GM21619 (cell line): ENCODE data around the gene EXOC2.
A peak's percentile ranks its signal among the peaks of the same experiment; 100 is the strongest.

Experiments used
- ATAC-seq: cut with Tn5 transposase; IDR thresholded peaks from one replicate; pipeline ENCODE4 v1.9.1; 2021; ENCODE audit not compliant: unreplicated experiment

Gene EXOC2

DNA sequence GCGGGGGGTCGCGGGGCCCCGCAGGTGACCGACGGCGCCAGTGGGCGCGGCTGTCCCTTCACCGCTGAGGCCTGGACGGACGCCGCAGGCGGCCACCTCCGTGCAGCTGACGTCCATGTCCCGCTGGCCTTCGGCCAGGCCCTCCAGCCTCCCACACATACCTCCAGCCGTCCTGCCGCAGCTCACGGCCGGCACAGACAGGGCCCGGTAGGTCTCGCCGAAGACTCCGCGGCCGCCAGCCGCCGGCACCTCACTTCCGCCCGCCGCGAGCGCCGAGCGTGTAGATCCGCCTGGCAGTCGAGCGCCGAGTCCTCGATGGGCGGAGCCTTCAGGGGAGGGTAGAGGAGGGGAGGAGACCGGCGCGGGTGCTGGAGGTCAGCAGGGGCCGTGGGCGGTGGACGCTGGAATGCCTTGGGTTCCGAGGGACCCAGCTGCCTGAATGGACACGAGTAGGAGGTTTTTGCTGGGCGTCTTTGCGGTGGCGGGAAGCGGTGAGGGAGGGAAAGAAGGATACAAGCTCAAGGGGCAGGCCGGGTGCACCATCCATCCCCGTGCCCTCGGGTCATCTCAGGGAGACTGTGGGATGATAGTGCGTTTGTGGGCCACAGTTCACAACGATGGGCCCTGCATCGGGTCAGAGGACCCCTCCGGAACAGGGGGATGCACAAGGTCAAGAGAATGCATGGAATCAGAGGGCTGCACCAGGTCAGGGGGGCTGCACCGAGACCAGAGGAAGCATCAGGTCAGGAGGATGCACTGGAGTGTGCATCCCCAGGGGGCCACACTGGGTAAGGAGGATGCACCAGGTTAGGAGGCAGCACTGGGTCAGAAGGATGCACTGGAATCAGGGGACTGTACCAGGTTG lies at the start of gene EXOC2:
Gene EXOC2, minus strand, starts transcription at position 282 of the 865 bp plus-strand sequence. CDS start 55,321 bp downstream, outside the sequence.
- ATAC-seq, result peak; percentile 87

GRCh38 chr6:741410-742339 lies 48.7 kb upstream of the EXOC2 start:
- no peak for ATAC-seq

- no peak for ATAC-seq
Observed at GRCh38 chr6:736657-737446, 43.9 kb upstream of the EXOC2 start.

- no peak for ATAC-seq
Observed at GRCh38 chr6:733431-734219, 40.7 kb upstream of the EXOC2 start.

DNA sequence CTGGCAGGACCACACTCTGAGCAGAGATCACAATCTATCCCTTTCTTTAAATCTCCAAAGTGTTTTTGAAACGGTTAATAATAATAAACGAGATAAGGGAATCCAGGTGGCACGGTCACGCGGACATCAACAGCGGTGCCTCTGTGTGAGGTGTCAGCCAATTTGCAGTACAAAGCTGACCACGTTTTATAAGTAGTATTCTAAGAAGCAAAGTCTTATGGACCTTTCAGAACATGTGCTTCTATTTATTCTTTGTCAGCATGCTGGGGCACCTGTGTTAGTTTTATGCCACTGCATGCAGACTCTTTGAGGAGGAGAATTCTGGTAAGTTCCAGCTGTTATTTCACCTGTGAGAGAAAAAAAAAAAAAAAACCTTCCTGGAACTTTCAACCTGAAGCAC lies 39.0 kb upstream of the EXOC2 start:
- ATAC-seq, result no peak

GRCh38 chr6:729606-730320 lies 36.8 kb upstream of the EXOC2 start:
- no peak for ATAC-seq

DNA sequence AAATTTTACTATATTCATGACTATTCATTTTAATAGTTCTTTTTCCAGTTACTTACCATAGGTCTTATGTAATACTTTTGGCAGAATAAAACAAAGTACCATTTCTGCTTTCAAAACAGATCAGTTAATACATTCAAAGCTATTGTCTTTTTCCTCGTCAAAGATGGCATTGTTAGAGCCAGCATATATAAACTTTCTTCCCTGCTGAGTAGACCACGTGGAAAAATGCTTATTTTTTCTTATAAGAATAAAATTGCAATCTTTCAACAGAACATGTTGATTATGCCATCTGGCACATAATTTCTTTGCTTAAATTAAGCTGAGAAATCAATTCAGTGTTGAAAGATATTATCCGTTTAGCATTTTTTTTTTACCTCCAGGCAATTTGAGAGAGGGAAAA lies 34.9 kb upstream of the EXOC2 start:
- no peak for ATAC-seq

- ATAC-seq, result no peak
Observed at GRCh38 chr6:723540-723939, 30.6 kb upstream of the EXOC2 start.

DNA sequence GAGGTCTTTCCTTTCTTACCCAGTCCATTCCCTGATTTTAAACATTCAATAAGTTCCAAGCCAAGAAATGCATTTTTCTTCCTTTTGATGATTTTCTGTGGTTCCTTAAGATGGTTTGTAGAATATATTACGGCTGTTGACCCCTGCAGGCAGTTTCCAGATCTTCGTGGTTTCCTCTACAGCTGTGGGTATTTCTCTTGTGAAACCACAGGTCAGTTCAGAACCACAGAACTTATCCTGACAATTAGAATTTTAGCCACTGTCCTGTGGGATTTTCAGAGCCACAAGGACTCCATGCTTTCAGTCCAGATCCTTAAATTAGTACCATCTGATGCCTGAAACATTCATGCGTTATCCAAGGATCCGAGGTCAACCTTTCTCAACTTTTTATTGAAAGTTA lies 29.7 kb upstream of the EXOC2 start:
- ATAC-seq, result no peak

DNA sequence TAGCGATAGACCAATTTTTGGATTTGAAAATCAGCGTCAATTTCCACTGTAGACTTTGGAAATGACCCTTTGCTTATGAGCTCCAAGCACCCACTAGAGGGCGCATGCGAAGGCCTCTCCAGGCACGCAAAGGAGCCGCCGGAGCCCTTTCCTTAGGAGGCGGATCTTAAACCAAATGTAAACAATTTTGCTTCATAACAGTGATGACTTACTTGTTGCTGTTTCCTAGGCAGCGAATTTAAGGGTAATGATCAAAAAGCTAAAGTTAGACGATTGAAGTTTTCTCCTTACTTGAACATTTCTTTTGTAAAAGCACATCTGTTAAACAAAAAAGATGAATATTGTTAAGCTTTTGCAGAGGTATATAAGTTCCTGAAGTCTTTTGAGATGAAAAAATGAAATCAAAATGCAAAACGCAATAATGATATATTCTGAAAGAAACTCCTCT lies 29.2 kb upstream of the EXOC2 start:
- no peak for ATAC-seq

DNA sequence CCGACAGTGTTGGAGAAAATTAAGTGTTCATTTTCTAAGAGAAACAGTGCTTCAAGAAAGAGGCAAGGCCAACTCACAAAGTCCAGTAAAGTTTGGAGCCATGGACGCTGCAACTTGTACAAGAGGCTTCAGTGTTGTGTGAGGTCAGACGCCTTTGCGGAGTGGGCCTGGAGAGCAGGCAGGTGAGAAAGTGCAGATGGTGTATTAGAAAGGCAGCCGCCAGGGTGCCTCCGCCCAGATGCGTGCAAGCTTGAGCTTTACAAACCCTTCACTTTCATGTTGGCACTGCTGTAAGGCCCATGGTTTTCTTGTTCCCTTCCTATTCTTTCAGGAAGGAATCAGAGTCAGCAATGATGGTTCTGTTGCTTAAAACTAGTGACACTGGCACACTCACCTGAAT lies 25.4 kb upstream of the EXOC2 start:
- no peak for ATAC-seq

- ATAC-seq, result no peak
Observed at GRCh38 chr6:717135-717534, 24.2 kb upstream of the EXOC2 start.

DNA sequence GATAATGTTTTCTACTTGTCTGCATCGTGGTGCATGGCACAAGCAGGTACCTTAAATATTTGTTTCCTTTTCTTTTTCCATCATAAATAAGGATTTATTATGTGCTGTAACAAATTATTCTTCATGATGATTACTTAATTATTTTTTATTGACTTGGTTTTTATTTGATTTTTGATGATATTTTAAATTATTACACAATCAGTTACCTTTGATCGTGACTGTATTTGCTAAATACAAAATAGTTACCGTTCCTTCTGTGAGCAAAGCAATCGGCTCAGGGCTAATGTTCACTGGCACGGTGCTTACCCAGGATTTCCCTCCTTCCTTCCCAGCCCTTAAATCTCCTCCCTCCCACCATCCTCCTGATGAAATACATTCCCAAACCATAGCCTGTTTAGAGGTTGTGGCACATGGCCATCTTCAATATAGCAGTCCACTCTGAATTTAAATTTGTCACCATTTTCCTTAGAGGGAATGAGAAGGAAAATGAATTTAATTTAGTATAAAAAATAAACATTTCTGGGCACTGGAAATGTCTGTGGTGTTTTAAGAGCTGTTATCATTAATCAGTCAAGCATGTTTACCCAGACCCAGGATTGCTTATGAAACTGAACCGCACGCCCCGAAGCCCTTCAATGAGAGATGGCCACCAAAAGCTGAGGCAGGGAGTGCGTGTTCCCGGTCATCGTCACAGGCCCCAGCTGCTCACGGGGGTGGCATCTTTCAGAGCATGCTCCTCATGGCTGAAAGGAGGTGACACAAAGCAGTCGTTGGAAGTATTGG lies 23.0 kb upstream of the EXOC2 start:
- ATAC-seq, result no peak

GRCh38 chr6:714100-714499 lies 21.2 kb upstream of the EXOC2 start:
- no peak for ATAC-seq

DNA sequence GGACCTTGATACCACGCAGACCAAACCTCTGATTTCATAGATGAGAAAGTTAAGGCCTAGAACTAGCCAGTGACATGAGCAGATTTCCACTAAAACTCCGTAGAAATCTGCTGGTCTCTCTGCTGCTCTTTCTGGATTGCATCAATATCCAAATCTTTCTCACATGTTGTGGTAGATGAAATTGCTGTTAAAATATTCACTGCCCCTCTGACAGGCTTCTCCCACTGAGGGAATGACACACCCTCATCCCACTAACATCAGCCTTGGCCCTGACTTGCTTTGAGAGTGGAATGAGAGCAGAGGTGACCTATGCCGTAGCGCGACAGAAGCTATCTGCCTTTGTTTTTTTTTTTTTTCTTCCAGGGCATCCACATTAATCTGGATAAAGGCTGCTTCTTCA lies 20.4 kb upstream of the EXOC2 start:
- ATAC-seq, result no peak

DNA sequence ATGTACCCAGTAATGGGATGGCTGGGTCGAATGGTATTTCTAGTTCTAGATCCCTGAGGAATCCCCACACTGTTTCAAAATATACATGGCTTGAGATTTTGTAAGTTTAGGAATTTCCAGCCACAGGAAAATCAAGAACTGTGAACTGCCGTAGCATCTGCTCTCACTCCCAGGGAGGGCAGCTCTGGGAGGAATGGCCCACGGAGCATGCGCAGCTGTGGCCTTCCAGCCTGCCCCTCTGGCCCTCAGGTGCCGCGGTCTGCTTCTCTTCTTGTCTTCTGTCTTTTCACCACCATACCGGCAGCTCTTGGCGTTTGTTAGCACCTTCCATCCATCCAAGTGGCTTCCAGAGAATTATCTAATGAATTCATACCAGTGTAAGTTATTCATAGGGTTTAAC lies 19.9 kb upstream of the EXOC2 start:
- no peak for ATAC-seq

GRCh38 chr6:711925-712324 lies 19.0 kb upstream of the EXOC2 start:
- ATAC-seq, result no peak

GRCh38 chr6:710601-711571 lies 17.9 kb upstream of the EXOC2 start:
- ATAC-seq, result peak; percentile 82
